H1 (cell line): ENCODE measurements around the gene PTGDR2.

Source experiments
- CEBPB ChIP-seq: IDR thresholded peaks from 2 replicates; pipeline ENCODE4 v1.6.1; 2012; ENCODE audit warnings: low read depth, low read length
- EP300 ChIP-seq, 2 experiments: IDR thresholded peaks; 1 replicate in 1 of 2; 2 replicates in 1 of 2; pipeline ENCODE4 v1.6.1; 2011 to 2012; ENCODE audit warnings: low read depth in 2 of 2, low read length in 2 of 2, mild to moderate bottlenecking in 2 of 2, borderline replicate concordance in 1 of 2, inconsistent platforms in 1 of 2, moderate library complexity in 1 of 2
- GABPA ChIP-seq: IDR thresholded peaks from 2 replicates; pipeline ENCODE4 v1.6.1; 2011; ENCODE audit warnings: mild to moderate bottlenecking, low read length, moderate library complexity, borderline replicate concordance; ENCODE audit not compliant: insufficient read depth
- POLR2A ChIP-seq, 2 experiments: IDR thresholded peaks; 1 replicate in 1 of 2; 2 replicates in 1 of 2; pipeline ENCODE4 v1.6.1; 2011; ENCODE audit warnings: low read depth in 2 of 2, low read length in 2 of 2, mild to moderate bottlenecking in 2 of 2; ENCODE audit errors: control extremely low read depth in 1 of 2
- POLR2AphosphoS5 ChIP-seq: IDR thresholded peaks from 2 replicates; pipeline ENCODE4 v1.6.1; 2011; ENCODE audit warnings: low read depth, low read length
- RAD21 ChIP-seq, 2 experiments: IDR thresholded peaks in 1 of 2; conservative IDR thresholded peaks in 1 of 2; 2 replicates each; pipeline ENCODE4 v1.6.1; 2011; ENCODE audit warnings: low read depth in 2 of 2, low read length in 2 of 2, improper control_type of control experiment in 1 of 2, inconsistent platforms in 1 of 2, mild to moderate bottlenecking in 1 of 2, moderate library complexity in 1 of 2
- SIN3A ChIP-seq, 2 experiments: IDR thresholded peaks in 1 of 2; conservative IDR thresholded peaks in 1 of 2; 2 replicates each; pipeline ENCODE4 v1.6.1; 2011 to 2012; ENCODE audit warnings: low read length in 2 of 2, improper control_type of control experiment in 1 of 2, low read depth in 1 of 2, mild to moderate bottlenecking in 1 of 2
- SP4 ChIP-seq: IDR thresholded peaks from 2 replicates; pipeline ENCODE4 v1.6.1; 2012; ENCODE audit warnings: low read length, inconsistent platforms
- SRF ChIP-seq: IDR thresholded peaks from 2 replicates; pipeline ENCODE4 v1.6.1; 2011; ENCODE audit warnings: mild to moderate bottlenecking, low read depth, low read length, moderate library complexity
- TF ChIP-seq, protein P1 (sequence below), 3 experiments: IDR thresholded peaks; 1 replicate in 2 of 3; 2 replicates in 1 of 3; pipeline versions ENCODE4 v1.5.1 to v1.6.1; 2011; ENCODE audit warnings: low read length in 3 of 3, mild to moderate bottlenecking in 3 of 3, inconsistent platforms in 2 of 3, low read depth in 1 of 3, moderate library complexity in 1 of 3; ENCODE audit not compliant: insufficient read depth in 1 of 3; ENCODE audit errors: control extremely low read depth in 1 of 3
- TF ChIP-seq, protein P2 (sequence below): IDR thresholded peaks from 2 replicates; pipeline ENCODE4 v1.6.1; 2012; ENCODE audit warnings: inconsistent platforms

DNA sequence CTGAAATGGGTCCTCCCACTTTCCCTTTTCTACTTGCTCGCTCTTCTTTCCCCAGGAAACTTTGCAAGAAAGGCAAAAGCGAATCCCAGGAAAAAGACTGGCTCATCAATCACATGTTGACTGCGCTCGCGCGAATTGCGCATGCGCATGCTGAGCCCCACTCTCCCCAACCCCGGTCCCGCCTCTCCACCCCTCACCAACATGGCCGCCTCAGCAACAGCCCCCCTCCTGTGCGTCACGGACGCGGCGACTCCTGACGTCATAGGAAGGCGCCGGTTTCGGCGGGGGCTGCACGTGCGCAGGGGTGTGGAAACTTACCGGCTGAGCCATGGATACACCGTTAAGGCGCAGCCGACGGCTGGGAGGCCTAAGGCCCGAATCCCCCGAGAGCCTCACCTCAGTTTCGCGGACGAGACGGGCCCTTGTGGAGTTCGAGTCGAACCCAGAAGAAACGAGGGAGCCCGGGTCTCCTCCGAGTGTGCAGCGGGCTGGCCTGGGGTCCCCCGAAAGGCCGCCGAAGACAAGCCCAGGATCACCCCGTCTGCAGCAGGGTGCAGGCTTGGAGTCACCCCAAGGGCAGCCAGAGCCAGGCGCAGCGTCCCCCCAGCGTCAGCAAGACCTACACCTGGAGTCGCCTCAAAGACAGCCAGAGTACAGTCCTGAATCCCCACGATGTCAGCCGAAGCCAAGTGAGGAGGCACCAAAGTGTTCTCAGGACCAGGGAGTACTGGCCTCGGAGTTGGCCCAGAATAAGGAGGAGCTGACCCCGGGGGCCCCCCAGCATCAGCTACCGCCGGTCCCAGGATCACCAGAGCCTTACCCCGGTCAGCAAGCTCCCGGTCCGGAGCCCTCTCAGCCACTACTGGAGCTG lies 13.7 kb downstream of the PTGDR2 start, which contains the start of gene CCDC86:
- TF ChIP-seq SIN3A (conservative IDR thresholded peaks at IDR 0.05 in 1 of 2, IDR thresholded peaks at IDR 0.05 in 1 of 2; ENCODE audit: low read depth in 1 of 2, low read length in 2 of 2) = peak; percentile 99 to 100
- TF ChIP-seq, protein P1, sequence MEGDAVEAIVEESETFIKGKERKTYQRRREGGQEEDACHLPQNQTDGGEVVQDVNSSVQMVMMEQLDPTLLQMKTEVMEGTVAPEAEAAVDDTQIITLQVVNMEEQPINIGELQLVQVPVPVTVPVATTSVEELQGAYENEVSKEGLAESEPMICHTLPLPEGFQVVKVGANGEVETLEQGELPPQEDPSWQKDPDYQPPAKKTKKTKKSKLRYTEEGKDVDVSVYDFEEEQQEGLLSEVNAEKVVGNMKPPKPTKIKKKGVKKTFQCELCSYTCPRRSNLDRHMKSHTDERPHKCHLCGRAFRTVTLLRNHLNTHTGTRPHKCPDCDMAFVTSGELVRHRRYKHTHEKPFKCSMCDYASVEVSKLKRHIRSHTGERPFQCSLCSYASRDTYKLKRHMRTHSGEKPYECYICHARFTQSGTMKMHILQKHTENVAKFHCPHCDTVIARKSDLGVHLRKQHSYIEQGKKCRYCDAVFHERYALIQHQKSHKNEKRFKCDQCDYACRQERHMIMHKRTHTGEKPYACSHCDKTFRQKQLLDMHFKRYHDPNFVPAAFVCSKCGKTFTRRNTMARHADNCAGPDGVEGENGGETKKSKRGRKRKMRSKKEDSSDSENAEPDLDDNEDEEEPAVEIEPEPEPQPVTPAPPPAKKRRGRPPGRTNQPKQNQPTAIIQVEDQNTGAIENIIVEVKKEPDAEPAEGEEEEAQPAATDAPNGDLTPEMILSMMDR (IDR thresholded peaks at IDR 0.05; ENCODE audit: control extremely low read depth in 1 of 3, insufficient read depth in 1 of 3, low read depth in 1 of 3, low read length in 3 of 3) = no peak
- peak in 1 of 2 experiments; percentile 76; a peak in 1 of 3 replicates for TF ChIP-seq EP300 (IDR thresholded peaks at IDR 0.05; ENCODE audit: borderline replicate concordance in 1 of 2, low read depth in 2 of 2, low read length in 2 of 2)
- TF ChIP-seq POLR2A (IDR thresholded peaks at IDR 0.05; ENCODE audit: control extremely low read depth in 1 of 2, low read depth in 2 of 2, low read length in 2 of 2) = peak in 1 of 2 experiments; percentile 67; a peak in 2 of 3 replicates
- no peak for TF ChIP-seq GABPA
- TF ChIP-seq POLR2AphosphoS5 = peak; percentile 73
- no peak for TF ChIP-seq SP4
- TF ChIP-seq CEBPB = no peak
- TF ChIP-seq, protein P2, sequence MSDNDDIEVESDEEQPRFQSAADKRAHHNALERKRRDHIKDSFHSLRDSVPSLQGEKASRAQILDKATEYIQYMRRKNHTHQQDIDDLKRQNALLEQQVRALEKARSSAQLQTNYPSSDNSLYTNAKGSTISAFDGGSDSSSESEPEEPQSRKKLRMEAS = peak; percentile 100
- no peak for TF ChIP-seq RAD21 (IDR thresholded peaks at IDR 0.05 in 1 of 2, conservative IDR thresholded peaks at IDR 0.05 in 1 of 2; ENCODE audit: low read depth in 2 of 2, low read length in 2 of 2)
- peak; percentile 92 for TF ChIP-seq SRF
